Effector memory CD8-positive, alpha-beta T cell (primary cell): Measurements from ENCODE around the gene ANKS1A.
"Not testable (repeated sequence)": the region's sequence is repeated elsewhere in the genome, so short reads cannot be mapped to it uniquely, and the experiment has no call there.

Experiments used
- ATAC-seq: fragments of 150-1000 bp; cut with Tn5 transposase; replicated peaks from 2 replicates; pipeline ENCODE4 v1.10.0; 2021; ENCODE audit warnings: mild to moderate bottlenecking, moderate library complexity
- DNase-seq, 3 experiments: peaks; one replicate each; pipeline ENCODE4 v3.0.0; 2021
- H3K27ac Mint-ChIP-seq, 2 donors: one replicate each; pipeline ENCODE4 v1.8.0; 2022; ENCODE audit warnings: mild to moderate bottlenecking in 2 of 2, mixed read lengths in 2 of 2, moderate library complexity in 2 of 2
- H3K27me3 Mint-ChIP-seq, 2 donors: one replicate each; pipeline ENCODE4 v1.8.0; 2022; ENCODE audit warnings: mixed read lengths in 2 of 2
- H3K36me3 Mint-ChIP-seq: one replicate; pipeline ENCODE4 v1.8.0; 2022; ENCODE audit warnings: mild to moderate bottlenecking, moderate library complexity, mixed read lengths; ENCODE audit not compliant: insufficient read depth
- H3K4me1 Mint-ChIP-seq, 2 donors: one replicate each; pipeline ENCODE4 v1.8.0; 2022; ENCODE audit warnings: low read depth in 2 of 2, mixed read lengths in 2 of 2
- H3K4me3 Mint-ChIP-seq, 2 donors: one replicate each; pipeline ENCODE4 v1.8.0; 2022; ENCODE audit warnings: mild to moderate bottlenecking in 2 of 2, mixed read lengths in 2 of 2, moderate library complexity in 2 of 2
- H3K9me3 Mint-ChIP-seq, 2 donors: one replicate each; pipeline ENCODE4 v1.8.0; 2022; ENCODE audit warnings: mixed read lengths in 2 of 2

The ANKS1A gene

GRCh38 chr6:34894693-34895092, 5.6 kb downstream of the ANKS1A start:
- H3K27ac Mint-ChIP-seq, result no peak overlapping the region

GRCh38 chr6:34897130-34897529, 8.1 kb downstream of the ANKS1A start:
- H3K36me3 Mint-ChIP-seq, result no peaks in the 10 kb centered on the region
- no peak overlapping the region for H3K4me3 Mint-ChIP-seq
- ATAC-seq, result no peak
- no peaks in the 10 kb centered on the region for H3K27me3 Mint-ChIP-seq
- H3K9me3 Mint-ChIP-seq, result no peaks in the 10 kb centered on the region
- peaks cover 4 to 7% of the 10 kb centered on the region in 2 donors for H3K4me1 Mint-ChIP-seq
- no peak overlapping the region for H3K27ac Mint-ChIP-seq
- no peak for DNase-seq

More at GRCh38 chr6:34894693-34895092, 5.6 kb downstream of the ANKS1A start:
- peaks cover 13% of the 10 kb centered on the region for H3K36me3 Mint-ChIP-seq
- H3K4me3 Mint-ChIP-seq, result no peak overlapping the region
- no peaks in the 10 kb centered on the region for H3K27me3 Mint-ChIP-seq
- H3K9me3 Mint-ChIP-seq, result no peaks in the 10 kb centered on the region
- DNase-seq (no peak), ATAC-seq (no peak)
- H3K4me1 Mint-ChIP-seq, result peaks cover 13 to 28% of the 10 kb centered on the region in 2 donors

GRCh38 chr6:34897716-34898115, 8.7 kb downstream of the ANKS1A start:
- Mint-ChIP-seq H3K9me3 (no peaks in the 10 kb centered on the region), H3K27ac (no peak overlapping the region), H3K4me3 (no peak overlapping the region), H3K36me3 (no peaks in the 10 kb centered on the region), H3K4me1 (peaks cover 2 to 4% of the 10 kb centered on the region in 2 donors), H3K27me3 (no peaks in the 10 kb centered on the region)
- ATAC-seq, result no peak
- no peak for DNase-seq

- not testable (repeated sequence) for ATAC-seq, H3K9me3 Mint-ChIP-seq, DNase-seq, H3K4me3 Mint-ChIP-seq, H3K36me3 Mint-ChIP-seq, H3K4me1 Mint-ChIP-seq, H3K27ac Mint-ChIP-seq, H3K27me3 Mint-ChIP-seq
Measured at GRCh38 chr6:34899748-34900147, 10.7 kb downstream of the ANKS1A start.

- H3K27ac Mint-ChIP-seq, result no peak overlapping the region
Measured at GRCh38 chr6:34900321-34901031, 11.4 kb downstream of the ANKS1A start.

GRCh38 chr6:34901930-34902329, 12.9 kb downstream of the ANKS1A start:
- H3K36me3 Mint-ChIP-seq, result peaks cover 6% of the 10 kb centered on the region
- H3K9me3 Mint-ChIP-seq, result no peaks in the 10 kb centered on the region
- no peak for DNase-seq
- no peaks in the 10 kb centered on the region for H3K27me3 Mint-ChIP-seq
- peaks cover 7 to 12% of the 10 kb centered on the region in 2 donors for H3K4me1 Mint-ChIP-seq
- H3K27ac Mint-ChIP-seq, result no peak overlapping the region
- no peak overlapping the region for H3K4me3 Mint-ChIP-seq
- ATAC-seq, result no peak

More at GRCh38 chr6:34900321-34901031, 11.4 kb downstream of the ANKS1A start:
- ATAC-seq, result no peak
- Mint-ChIP-seq H3K4me1 (peaks cover 4 to 9% of the 10 kb centered on the region in 2 donors), H3K4me3 (no peak overlapping the region), H3K27me3 (no peaks in the 10 kb centered on the region), H3K9me3 (no peaks in the 10 kb centered on the region), H3K36me3 (peaks cover 6% of the 10 kb centered on the region)
- no peak for DNase-seq

- peak overlapping the region in 1 of 2 donors; percentile 12 for H3K4me3 Mint-ChIP-seq
- peak overlapping the region; percentile 64 to 69 for H3K27ac Mint-ChIP-seq
- DNase-seq, result no peak
- no peaks in the 10 kb centered on the region for H3K9me3 Mint-ChIP-seq
- peaks cover 5 to 21% of the 10 kb centered on the region in 2 donors for H3K4me1 Mint-ChIP-seq
- peaks cover 6% of the 10 kb centered on the region for H3K36me3 Mint-ChIP-seq
- peak; percentile 26 for ATAC-seq
- H3K27me3 Mint-ChIP-seq, result no peaks in the 10 kb centered on the region
Measured at GRCh38 chr6:34904990-34905613, 16.0 kb downstream of the ANKS1A start.

GRCh38 chr6:34906826-34907225, 17.8 kb downstream of the ANKS1A start:
- no peak for DNase-seq
- peaks cover 18 to 24% of the 10 kb centered on the region in 2 donors for H3K4me1 Mint-ChIP-seq
- peaks cover 6% of the 10 kb centered on the region for H3K36me3 Mint-ChIP-seq
- H3K27me3 Mint-ChIP-seq, result no peaks in the 10 kb centered on the region
- no peak overlapping the region for H3K4me3 Mint-ChIP-seq
- no peaks in the 10 kb centered on the region for H3K9me3 Mint-ChIP-seq
- ATAC-seq, result no peak
- H3K27ac Mint-ChIP-seq, result no peak overlapping the region

- ATAC-seq (no peak), DNase-seq (no peak)
- Mint-ChIP-seq H3K36me3 (peaks cover 6% of the 10 kb centered on the region), H3K27me3 (no peaks in the 10 kb centered on the region), H3K9me3 (no peaks in the 10 kb centered on the region), H3K4me1 (peaks cover 29 to 34% of the 10 kb centered on the region in 2 donors), H3K27ac (peak overlapping the region in 1 of 2 donors; percentile 87), H3K4me3 (no peak overlapping the region)
Measured at GRCh38 chr6:34908194-34908593, 19.1 kb downstream of the ANKS1A start.

GRCh38 chr6:34909320-34909883, 20.3 kb downstream of the ANKS1A start:
- peaks cover 29 to 37% of the 10 kb centered on the region in 2 donors for H3K4me1 Mint-ChIP-seq
- no peaks in the 10 kb centered on the region for H3K27me3 Mint-ChIP-seq
- H3K4me3 Mint-ChIP-seq, result no peak overlapping the region
- peaks cover 6% of the 10 kb centered on the region for H3K36me3 Mint-ChIP-seq
- peak overlapping the region; percentile 7 to 14 for H3K27ac Mint-ChIP-seq
- no peaks in the 10 kb centered on the region for H3K9me3 Mint-ChIP-seq
- DNase-seq (no peak), ATAC-seq (no peak)

GRCh38 chr6:34911822-34912221, 22.8 kb downstream of the ANKS1A start:
- H3K9me3 Mint-ChIP-seq, result no peaks in the 10 kb centered on the region
- H3K4me1 Mint-ChIP-seq, result peaks cover 26 to 27% of the 10 kb centered on the region in 2 donors
- no peak overlapping the region for H3K27ac Mint-ChIP-seq
- H3K4me3 Mint-ChIP-seq, result no peak overlapping the region
- no peaks in the 10 kb centered on the region for H3K36me3 Mint-ChIP-seq
- no peak for ATAC-seq
- H3K27me3 Mint-ChIP-seq, result no peaks in the 10 kb centered on the region
- DNase-seq, result no peak

- Mint-ChIP-seq H3K27ac (peak overlapping the region; percentile 49 to 67), H3K4me3 (peak overlapping the region; percentile 50 to 52), H3K27me3 (no peaks in the 10 kb centered on the region), H3K9me3 (no peaks in the 10 kb centered on the region), H3K4me1 (peaks cover 24 to 25% of the 10 kb centered on the region in 2 donors), H3K36me3 (no peaks in the 10 kb centered on the region)
- ATAC-seq (peak; percentile 97), DNase-seq (peak in 1 of 3 experiments; percentile 17)
Measured at GRCh38 chr6:34912715-34913464, 23.8 kb downstream of the ANKS1A start.

GRCh38 chr6:34914358-34914757, 25.3 kb downstream of the ANKS1A start:
- Mint-ChIP-seq H3K27me3 (no peaks in the 10 kb centered on the region), H3K4me1 (peaks cover 22 to 24% of the 10 kb centered on the region in 2 donors), H3K4me3 (no peak overlapping the region), H3K36me3 (no peaks in the 10 kb centered on the region), H3K9me3 (no peaks in the 10 kb centered on the region), H3K27ac (no peak overlapping the region)
- no peak for ATAC-seq
- DNase-seq, result no peak
